Right cardiac atrium (tissue), 5 donors: ENCODE data around the gene CCDC61. TPM values are rescaled to one million over a fixed set of nuclear protein-coding genes. Genes with fewer than 3 reads are reported as not detected.

ENCODE experiments used
- ATAC-seq, 2 donors: fragments of 200-7000 bp; cut with Tn5 transposase; one replicate each; pipeline versions ENCODE4 v1.8.0 to v1.9.1; 2020; ENCODE audit warnings: moderate library complexity in 2 of 2, mild to moderate bottlenecking in 1 of 2
- DNase-seq, 3 donors: peaks; one replicate each; pipeline ENCODE4 v3.0.0-alpha.2; 2020
- H3K27ac ChIP-seq: one replicate; pipeline ENCODE4 v1.5.1; 2013; ENCODE audit warnings: mild to moderate bottlenecking, low read length, control low read depth, moderate library complexity
- H3K27me3 ChIP-seq: one replicate; pipeline ENCODE4 v1.6.1; 2013; ENCODE audit not compliant: control insufficient read depth, insufficient read depth
- H3K4me1 ChIP-seq: one replicate; pipeline ENCODE4 v1.6.1; 2013; ENCODE audit warnings: low read length; ENCODE audit not compliant: control insufficient read depth, insufficient read depth
- H3K4me3 ChIP-seq: one replicate; pipeline ENCODE4 v1.5.1; 2013; ENCODE audit warnings: low read length, control low read depth
- H3K9me3 ChIP-seq: one replicate; pipeline ENCODE4 v1.6.1; 2013; ENCODE audit warnings: low read length; ENCODE audit not compliant: control insufficient read depth
- WGBS: extraction: QIAGEN DNeasy Blood & Tissue Kit; methylation state at CpG from one replicate; pipeline ENCODE4 v1.1.7; 2013; 5-methylcytosine and 5-hydroxymethylcytosine counted together
- intact Hi-C, 4 donors: fragments of 100-400 bp; cut with DNase I; formaldehyde crosslinking; loops; one replicate each; pipeline versions ENCODE4 v1.11.0 to v1.14.0; 2022 to 2023
- polyA plus RNA-seq: library from polyadenylated mRNA; stranded (reverse); fragments of 200-250 nt; gene quantifications from one replicate; pipeline ENCODE4 v1.2.3, GENCODE V29; 2013
- total RNA-seq, 4 donors: library from RNA; stranded (reverse); fragmentation: NEBNext Ultra II Directional; extraction: Animal tissue kit (Norgen Biotek cat#: 25700); gene quantifications; one replicate each; pipeline ENCODE4 v1.2.1, GENCODE V29; 2021
- donor health status: healthy with polysubstance abuse.
- donor health status: DM: no; HTN: yes; CAD: no.
- donor health status: DM: no; HTN: no; CAD: no.
- donor health status: DM: no; HTN: yes; CAD: no; lungs with severe emphysema.
- donor health status: DM: yes; HTN: yes; CAD: no.

Gene CCDC61
- total and polyA plus RNA-seq, 5 donors: 7.1 to 12.7 (median 9.4) TPM

- WGBS: 90% methylated on average over 1 of the region's 1 CpG
- DNase-seq (no peak), ATAC-seq (no peak)
- no peaks in the 10 kb centered on the region for H3K27me3 ChIP-seq
- no peaks in the 10 kb centered on the region for H3K4me1 ChIP-seq
- H3K4me3 ChIP-seq: no peak overlapping the region
- H3K27ac ChIP-seq: no peak overlapping the region
- intact Hi-C loops: no loop called here
- no peaks in the 10 kb centered on the region for H3K9me3 ChIP-seq
These were observed 48.3 kb downstream of the CCDC61 start for GRCh38 chr19:46043519-46043918.

GRCh38 chr19:46049597-46049996 lies 54.3 kb downstream of the CCDC61 start:
- H3K27me3 ChIP-seq: no peaks in the 10 kb centered on the region
- H3K4me3 ChIP-seq: no peak overlapping the region
- ATAC-seq (no peak), DNase-seq (no peak)
- WGBS: 33% methylated on average over 7 of the region's 7 CpGs
- no peak overlapping the region for H3K27ac ChIP-seq
- no peaks in the 10 kb centered on the region for H3K9me3 ChIP-seq
- no peaks in the 10 kb centered on the region for H3K4me1 ChIP-seq
- intact Hi-C loops: no loop called here

- 52% methylated on average over 4 of the region's 4 CpGs for WGBS
- Histone ChIP-seq H3K4me1 (no peaks in the 10 kb centered on the region), H3K9me3 (no peaks in the 10 kb centered on the region), H3K27me3 (no peaks in the 10 kb centered on the region), H3K4me3 (no peak overlapping the region), H3K27ac (no peak overlapping the region)
- ATAC-seq (no peak), DNase-seq (no peak)
- intact Hi-C loops: no loop called here
These were observed 57.6 kb downstream of the CCDC61 start for GRCh38 chr19:46052896-46053295.

- WGBS: 42% methylated on average over 4 of the region's 4 CpGs
These were observed 61.3 kb downstream of the CCDC61 start for GRCh38 chr19:46056536-46056935.

GRCh38 chr19:46058778-46059177 lies 63.5 kb downstream of the CCDC61 start:
- WGBS: 82% methylated on average over 3 of the region's 3 CpGs
- no peaks in the 10 kb centered on the region for H3K4me1 ChIP-seq
- H3K27me3 ChIP-seq: no peaks in the 10 kb centered on the region
- intact Hi-C loops: no loop called here
- H3K27ac ChIP-seq: no peak overlapping the region
- no peak overlapping the region for H3K4me3 ChIP-seq
- DNase-seq: no peak
- no peak for ATAC-seq
- no peaks in the 10 kb centered on the region for H3K9me3 ChIP-seq

More at GRCh38 chr19:46056536-46056935, 61.3 kb downstream of the CCDC61 start:
- Histone ChIP-seq H3K4me3 (no peak overlapping the region), H3K27me3 (no peaks in the 10 kb centered on the region), H3K4me1 (no peaks in the 10 kb centered on the region), H3K9me3 (no peaks in the 10 kb centered on the region), H3K27ac (no peak overlapping the region)
- intact Hi-C loops: no loop called here
- ATAC-seq (no peak), DNase-seq (no peak)

GRCh38 chr19:46060012-46060411 lies 64.7 kb downstream of the CCDC61 start:
- WGBS: 83% methylated on average over 2 of the region's 2 CpGs
- H3K9me3 ChIP-seq: no peaks in the 10 kb centered on the region
- H3K4me1 ChIP-seq: no peaks in the 10 kb centered on the region
- H3K27me3 ChIP-seq: no peaks in the 10 kb centered on the region
- H3K27ac ChIP-seq: no peak overlapping the region
- DNase-seq (no peak), ATAC-seq (no peak)
- no peak overlapping the region for H3K4me3 ChIP-seq
- intact Hi-C loops: no loop called here

- intact Hi-C loops: no loop called here
- Histone ChIP-seq H3K27me3 (no peaks in the 10 kb centered on the region), H3K27ac (no peak overlapping the region), H3K9me3 (no peaks in the 10 kb centered on the region), H3K4me3 (no peak overlapping the region), H3K4me1 (no peaks in the 10 kb centered on the region)
- DNase-seq (no peak), ATAC-seq (no peak)
- WGBS: 59% methylated on average over 3 of the region's 3 CpGs
These were observed 67.9 kb downstream of the CCDC61 start for GRCh38 chr19:46063201-46063600.

GRCh38 chr19:46065486-46066071 lies 70.3 kb downstream of the CCDC61 start:
- Histone ChIP-seq H3K4me1 (no peaks in the 10 kb centered on the region), H3K27ac (no peak overlapping the region), H3K27me3 (peaks cover 3% of the 10 kb centered on the region), H3K9me3 (no peaks in the 10 kb centered on the region), H3K4me3 (no peak overlapping the region)
- ATAC-seq (no peak), DNase-seq (no peak)
- 69% methylated on average over 7 of the region's 7 CpGs for WGBS
- intact Hi-C loops: no loop called here

- ATAC-seq: no peak
- DNase-seq: no peak
- no peaks in the 10 kb centered on the region for H3K4me1 ChIP-seq
- H3K27ac ChIP-seq: no peak overlapping the region
- WGBS: 71% methylated on average over 1 of the region's 1 CpG
- H3K27me3 ChIP-seq: peaks cover 3% of the 10 kb centered on the region
- intact Hi-C loops: no loop called here
- no peak overlapping the region for H3K4me3 ChIP-seq
- H3K9me3 ChIP-seq: no peaks in the 10 kb centered on the region
These were observed 71.2 kb downstream of the CCDC61 start for GRCh38 chr19:46066471-46066870.

GRCh38 chr19:46067691-46068090 lies 72.4 kb downstream of the CCDC61 start:
- ATAC-seq (no peak), DNase-seq (no peak)
- Histone ChIP-seq H3K4me3 (no peak overlapping the region), H3K27ac (no peak overlapping the region), H3K4me1 (no peaks in the 10 kb centered on the region), H3K27me3 (peaks cover 6% of the 10 kb centered on the region), H3K9me3 (no peaks in the 10 kb centered on the region)
- intact Hi-C loops: no loop called here
- 91% methylated on average over 1 of the region's 1 CpG for WGBS
